Measurements from ENCODE around the gene SUOX.
"Not testable (repeated sequence)": the region's sequence is repeated elsewhere in the genome, so short reads cannot be mapped to it uniquely, and the experiment has no call there.

SUOX gene

DNA sequence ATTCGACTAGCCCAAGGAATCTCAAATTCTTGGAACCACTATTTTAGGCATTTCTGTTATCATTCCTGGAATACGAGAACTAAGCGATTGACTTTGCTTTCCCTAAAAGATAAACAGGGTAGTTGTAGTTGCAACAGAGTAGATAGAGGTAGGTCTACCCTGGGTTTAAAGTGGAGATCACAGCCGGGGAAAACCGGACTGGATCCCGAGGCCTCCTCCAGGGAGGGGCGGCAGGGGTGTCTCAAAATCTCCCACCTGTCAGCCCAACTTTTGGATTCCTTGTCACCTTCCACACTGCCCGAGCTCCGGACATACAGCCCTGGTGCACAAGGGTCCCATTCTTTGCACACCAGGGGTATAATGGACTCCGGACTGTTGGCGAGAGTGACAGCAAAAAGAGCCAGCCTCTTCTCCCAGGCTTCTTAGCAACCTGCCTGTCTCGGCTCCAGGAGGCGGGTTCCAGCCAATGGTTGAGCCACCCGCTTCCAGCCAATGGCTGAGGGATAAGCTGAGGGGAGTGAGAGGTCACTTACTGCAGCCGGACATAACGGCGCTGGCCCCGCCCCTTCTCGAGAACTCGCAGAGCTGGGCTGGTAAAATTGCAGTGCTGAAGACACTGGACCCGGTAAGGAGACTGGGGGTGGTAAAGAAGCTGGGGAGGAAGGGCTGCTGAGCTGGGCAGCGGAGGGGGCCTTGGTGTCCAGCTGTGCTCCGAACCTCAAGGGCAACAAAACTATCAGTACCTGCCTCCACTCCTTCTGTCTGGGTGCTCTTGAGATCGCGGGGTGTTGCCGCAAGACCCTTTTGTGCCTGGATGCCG is at the start of gene SUOX:
TSS of gene SUOX (plus strand) at position 562 of the 820 bp plus-strand sequence. CDS start 4,946 bp downstream, outside the sequence.
- DNase-seq = no peak

DNA sequence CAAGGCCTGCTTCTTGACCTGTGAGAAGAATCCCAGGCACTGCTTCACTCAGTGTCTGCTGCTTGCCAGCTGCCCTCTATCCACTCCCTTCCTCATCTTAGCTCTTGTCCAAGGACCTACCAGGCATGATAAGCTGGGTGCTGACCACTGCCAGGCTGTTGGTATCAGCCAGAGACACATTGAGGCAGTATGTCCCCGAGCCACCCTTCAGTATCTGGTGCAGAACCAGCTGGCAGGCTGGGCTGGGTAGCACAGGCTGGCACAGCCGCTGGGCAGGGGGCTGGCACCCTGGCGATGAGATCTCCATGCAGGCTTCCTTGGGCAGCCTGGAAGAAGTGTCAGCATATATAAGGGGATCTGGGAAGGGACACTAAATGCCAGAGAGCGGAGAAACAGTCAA is 41.7 kb upstream of the SUOX start:
- DNase-seq = no peak

DNA sequence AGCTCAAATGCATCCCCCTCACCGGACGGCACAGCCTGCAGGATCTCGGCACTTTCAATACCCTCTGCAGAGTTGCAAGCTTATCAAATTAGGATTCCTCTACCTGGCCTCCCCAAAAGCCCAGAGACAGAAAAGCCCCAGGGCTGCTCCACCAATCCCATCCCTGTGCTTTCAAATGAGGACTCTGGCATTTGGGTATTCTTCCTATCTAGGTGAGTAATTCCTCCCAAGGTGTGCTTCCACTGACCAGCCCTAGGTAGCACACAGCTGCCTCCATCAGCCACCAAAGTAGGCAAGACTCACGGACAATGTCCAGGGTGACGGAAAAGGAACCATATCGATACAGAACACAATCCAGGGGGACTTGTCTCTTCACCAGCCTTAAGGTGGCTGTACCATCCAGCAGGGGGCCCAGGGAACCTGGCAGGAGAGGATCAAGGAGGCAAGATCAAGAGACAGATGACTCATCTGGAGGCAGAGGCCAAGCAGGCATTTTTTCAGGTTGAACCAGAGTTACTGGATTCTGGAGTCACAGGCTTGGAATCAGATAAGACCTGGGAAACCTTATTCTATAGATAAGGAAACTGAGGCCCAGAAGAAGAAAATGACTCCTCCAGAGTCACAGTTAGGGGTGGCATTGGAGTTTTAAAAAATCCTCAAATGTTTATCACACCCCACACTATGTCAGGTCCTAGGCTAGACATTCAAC is 41.1 kb upstream of the SUOX start:
- peak; percentile 36 to 50 for DNase-seq

DNA sequence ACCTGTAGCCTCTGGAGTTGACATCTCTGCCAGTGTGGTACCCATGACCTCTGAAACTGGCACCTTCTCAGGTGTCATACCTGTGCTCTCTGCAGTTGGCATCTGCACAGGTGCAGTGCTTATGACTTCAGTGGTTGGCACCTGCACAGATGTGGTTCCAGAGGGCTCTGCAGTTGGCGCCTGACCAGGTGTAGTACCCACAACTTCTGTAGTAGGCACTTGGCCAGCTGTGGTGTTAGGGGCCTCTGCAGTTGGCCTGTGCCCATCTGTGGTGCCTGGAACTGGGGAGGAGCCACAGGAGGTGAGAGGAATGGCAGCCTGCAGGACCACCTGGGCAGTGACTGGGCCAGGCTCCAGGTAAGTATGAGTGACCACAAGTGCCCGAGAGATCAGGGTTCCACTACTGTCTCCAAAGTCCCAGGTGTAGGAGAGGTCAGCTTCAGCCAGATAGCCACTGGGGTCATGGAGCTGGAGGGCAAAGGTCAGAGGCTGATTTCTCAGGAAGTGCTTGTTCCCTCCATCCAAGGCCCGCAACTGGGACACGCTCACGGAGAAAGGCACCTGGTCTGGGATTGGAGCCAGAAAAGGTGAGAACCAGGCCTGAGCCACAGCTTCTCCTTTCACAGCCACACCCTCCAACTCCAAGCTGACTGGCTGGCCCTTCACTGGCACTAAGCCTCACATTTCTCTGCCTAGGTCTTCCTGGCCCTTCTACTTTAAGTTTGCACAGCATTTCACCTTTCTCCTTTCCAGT is 39.8 kb upstream of the SUOX start:
- no peak for DNase-seq

DNA sequence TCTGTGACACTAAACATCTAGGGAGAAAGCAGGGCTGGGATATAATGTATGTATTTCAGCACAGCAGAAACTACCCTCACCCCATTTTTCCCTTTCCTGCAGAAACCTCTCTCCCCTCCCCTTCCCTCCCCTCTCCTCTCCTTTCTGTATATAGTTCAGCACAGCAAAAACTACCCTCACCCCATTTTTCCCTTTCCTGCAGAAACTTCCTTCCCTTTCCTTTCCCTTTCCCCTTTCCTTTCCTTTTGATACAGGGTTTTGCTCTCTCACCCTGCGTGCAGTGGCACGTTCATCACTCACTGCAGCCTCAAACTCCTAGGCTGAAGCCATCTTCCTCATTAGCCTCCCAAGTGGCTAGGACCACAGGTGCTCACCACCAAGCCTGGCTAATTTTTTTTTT is 33.3 kb upstream of the SUOX start:
- no peak for DNase-seq

DNA sequence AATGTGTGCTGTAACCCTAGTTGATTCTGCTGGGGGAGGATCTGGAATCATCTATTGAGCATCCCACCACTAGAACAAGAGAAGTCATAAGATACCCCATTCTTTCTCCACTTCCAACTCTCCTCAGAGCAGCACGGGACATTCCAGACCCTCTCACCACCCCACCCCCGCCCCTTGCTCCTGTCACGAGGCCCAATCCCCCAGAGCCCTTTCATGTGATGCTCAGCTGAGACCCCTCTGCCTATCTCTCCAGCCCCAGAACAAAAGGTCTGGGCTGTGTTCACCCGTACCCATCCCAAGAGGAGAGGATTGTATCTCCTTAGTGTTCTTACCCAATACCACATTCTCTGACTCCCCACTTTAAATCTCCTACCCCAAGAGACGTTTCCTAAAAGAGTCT is 31.8 kb upstream of the SUOX start:
- no peak for DNase-seq

- no peak for DNase-seq
Observed at GRCh38 chr12:55965941-55966407, 31.1 kb upstream of the SUOX start, which contains the start of gene PMEL. PMEL (minus strand) TSS chr12:55966042; CDS start chr12:55966011, 31 bp downstream.

DNA sequence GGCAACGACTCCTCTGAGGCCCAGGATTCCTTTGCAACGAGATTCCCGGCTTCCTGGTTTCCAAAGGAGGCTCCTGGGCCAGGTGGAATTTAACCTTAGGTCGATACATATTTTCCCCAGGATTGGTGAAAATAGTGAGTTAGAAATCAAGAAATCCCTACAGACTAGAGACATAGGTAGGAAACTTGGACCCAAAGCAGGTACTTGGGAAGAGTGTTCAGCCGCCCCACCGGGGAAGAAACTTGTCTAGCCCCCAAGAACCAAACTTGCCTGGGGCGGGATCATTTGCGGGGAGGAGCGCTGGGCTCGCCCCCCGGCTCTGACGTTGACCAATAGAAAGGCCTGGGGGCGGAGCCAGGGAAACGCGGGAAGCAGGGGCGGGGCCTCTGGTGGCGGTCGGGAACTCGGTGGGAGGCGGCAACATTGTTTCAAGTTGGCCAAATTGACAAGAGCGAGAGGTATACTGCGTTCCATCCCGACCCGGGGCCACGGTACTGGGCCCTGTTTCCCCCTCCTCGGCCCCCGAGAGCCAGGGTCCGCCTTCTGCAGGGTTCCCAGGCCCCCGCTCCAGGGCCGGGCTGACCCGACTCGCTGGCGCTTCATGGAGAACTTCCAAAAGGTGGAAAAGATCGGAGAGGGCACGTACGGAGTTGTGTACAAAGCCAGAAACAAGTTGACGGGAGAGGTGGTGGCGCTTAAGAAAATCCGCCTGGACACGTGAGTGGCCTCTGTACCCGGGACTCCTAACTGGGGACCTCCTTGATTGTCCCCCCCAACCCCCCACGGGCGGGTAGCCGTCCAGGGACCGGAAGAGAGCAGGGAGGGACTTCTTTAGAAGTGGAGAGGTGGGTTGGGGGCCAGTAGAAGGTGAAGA is 30.4 kb upstream of the SUOX start, which contains the start of gene CDK2:
TSS of gene CDK2 (plus strand) at position 423 of the 874 bp plus-strand sequence. CDS start at position 602, 179 bp downstream.
- DNase-seq = peak; percentile 83

DNA sequence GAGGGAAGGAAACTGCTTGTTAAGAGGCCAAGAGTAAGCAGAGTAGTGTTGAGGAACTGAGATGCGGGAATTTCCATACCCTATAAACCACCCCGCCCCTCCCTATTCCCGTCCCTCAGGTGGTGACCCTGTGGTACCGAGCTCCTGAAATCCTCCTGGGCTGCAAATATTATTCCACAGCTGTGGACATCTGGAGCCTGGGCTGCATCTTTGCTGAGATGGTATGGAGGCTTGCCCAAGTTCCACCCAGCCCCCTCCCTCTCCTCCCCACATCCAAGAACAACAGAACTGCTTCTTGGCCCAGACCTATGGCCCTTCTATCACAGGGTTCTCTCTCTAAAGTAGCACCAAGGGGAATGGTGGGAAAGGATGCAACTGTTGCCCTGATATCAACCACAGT is 27.7 kb upstream of the SUOX start:
- DNase-seq = no peak

DNA sequence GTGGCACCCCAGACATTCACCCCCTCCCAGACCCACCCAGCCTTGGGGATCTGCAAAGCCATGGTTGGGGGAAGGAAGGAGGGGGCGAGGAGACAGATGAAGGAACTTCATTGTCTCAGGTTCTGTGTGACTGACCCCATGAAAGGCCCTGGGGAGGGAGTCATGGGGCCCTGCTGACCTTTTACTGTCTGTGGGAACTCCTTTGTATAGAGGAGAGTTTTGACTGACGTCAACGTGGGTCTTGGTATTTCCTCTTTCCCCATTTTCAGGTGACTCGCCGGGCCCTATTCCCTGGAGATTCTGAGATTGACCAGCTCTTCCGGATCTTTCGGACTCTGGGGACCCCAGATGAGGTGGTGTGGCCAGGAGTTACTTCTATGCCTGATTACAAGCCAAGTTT is 26.3 kb upstream of the SUOX start:
- DNase-seq = no peak

DNA sequence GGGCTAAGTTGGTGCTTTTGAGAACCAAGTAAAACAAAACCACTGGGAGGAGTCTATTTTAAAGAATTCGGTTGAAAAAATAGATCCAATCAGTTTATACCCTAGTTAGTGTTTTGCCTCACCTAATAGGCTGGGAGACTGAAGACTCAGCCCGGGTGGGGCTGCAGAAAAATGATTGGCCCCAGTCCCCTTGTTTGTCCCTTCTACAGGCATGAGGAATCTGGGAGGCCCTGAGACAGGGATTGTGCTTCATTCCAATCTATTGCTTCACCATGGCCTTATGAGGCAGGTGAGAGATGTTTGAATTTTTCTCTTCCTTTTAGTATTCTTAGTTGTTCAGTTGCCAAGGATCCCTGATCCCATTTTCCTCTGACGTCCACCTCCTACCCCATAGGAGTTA is 25.0 kb upstream of the SUOX start:
- DNase-seq = no peak

- no peak for DNase-seq
Observed at GRCh38 chr12:55972456-55972855, 24.6 kb upstream of the SUOX start.

DNA sequence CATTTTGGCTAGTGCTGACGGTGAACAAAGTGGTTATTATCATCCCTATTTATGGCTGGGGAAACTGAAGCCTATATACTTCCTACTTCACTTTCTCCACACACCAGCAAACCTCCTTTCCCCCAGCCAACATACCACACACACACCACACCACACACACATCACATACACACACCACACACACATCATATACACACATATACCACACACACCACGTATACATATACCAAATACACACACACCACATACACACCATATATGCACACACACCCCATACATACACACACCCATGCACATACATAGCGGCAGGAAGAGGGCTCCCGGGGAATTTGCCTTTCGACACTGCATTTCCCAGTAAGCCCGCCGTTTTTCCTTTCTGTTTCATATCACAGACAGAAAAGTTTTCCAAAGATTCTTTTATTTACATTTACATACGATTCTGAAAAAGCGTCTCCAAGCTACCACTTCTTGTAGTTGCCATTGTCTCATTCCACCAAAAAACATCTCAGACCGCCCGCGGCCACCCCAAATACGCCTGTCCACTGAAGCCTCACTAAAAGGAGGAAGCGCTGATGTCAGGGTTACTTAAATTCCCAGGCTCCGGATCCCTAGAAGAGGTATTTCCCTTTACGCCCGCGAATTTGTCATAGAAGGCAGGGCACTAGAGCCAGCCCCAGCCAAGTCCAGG is 24.0 kb upstream of the SUOX start:
- DNase-seq = no peak

- peak; percentile 97 for DNase-seq
Observed at GRCh38 chr12:55973599-55974307, 23.3 kb upstream of the SUOX start, which contains the start of gene RAB5B. RAB5B (plus strand) TSS chr12:55974078; CDS start chr12:55986961, 12,883 bp downstream.

- peak in 1 of 2 experiments; percentile 14 for DNase-seq
Observed at GRCh38 chr12:55974308-55974730, 22.8 kb upstream of the SUOX start.

- no peak for DNase-seq
Observed at GRCh38 chr12:55978393-55978792, 18.7 kb upstream of the SUOX start.

DNA sequence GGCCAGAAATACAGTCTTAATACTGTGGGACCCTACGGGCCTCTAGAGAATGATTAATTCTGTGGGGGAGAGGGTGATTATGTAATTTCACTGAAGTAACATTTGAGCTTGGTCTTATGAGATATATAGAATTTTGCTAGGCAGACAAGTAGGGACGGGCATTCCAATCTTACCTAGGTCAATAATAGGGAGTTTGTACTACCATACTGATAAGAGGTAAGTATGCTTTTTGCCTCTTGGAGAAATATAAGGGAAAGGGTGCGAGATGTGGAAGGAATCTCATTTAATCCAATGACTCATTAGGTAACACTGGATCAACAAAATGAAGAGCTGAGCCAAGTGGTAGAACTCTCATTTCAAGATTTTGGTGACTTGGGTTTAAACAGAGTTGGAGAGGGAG is 18.0 kb upstream of the SUOX start:
- no peak for DNase-seq

- DNase-seq = not testable (repeated sequence)
Observed at GRCh38 chr12:55981882-55982281, 15.2 kb upstream of the SUOX start.

GRCh38 chr12:55982319-55982936 is 14.6 kb upstream of the SUOX start:
- no peak for DNase-seq

- DNase-seq = no peak
Observed at GRCh38 chr12:55983232-55983842, 13.7 kb upstream of the SUOX start.

Measured in activated CD4-positive, alpha-beta T cell treated with anti-CD3 and anti-CD28 coated beads, Interleukin-2, amount 50 U/mL, for 4 hours (primary cell).